Measurements from ENCODE around the gene F13A1.

Gene F13A1

GRCh38 chr6:6248651-6249050, 71.8 kb downstream of the F13A1 start:
- Histone ChIP-seq H3K9me3 (ENCODE audit: control insufficient read depth in 2 of 2, low read length in 2 of 2) (no peaks in the 10 kb centered on the region), H3K4me1 (ENCODE audit: control insufficient read depth in 2 of 2, insufficient read depth in 2 of 2, low read length in 2 of 2) (peaks cover 1 to 8% of the 10 kb centered on the region in 2 donors), H3K27me3 (ENCODE audit: control insufficient read depth in 2 of 2, insufficient read depth in 2 of 2, low read length in 2 of 2) (no peaks in the 10 kb centered on the region), H3K9ac (ENCODE audit: low read depth in 1 of 2, low read length in 2 of 2) (no peak overlapping the region), H3K27ac (ENCODE audit: low read depth in 2 of 2, low read length in 2 of 2) (no peak overlapping the region), H3K36me3 (ENCODE audit: control insufficient read depth in 2 of 2, insufficient read depth in 2 of 2, low read length in 2 of 2) (no peaks in the 10 kb centered on the region), H3K4me3 (ENCODE audit: low read length in 2 of 2) (no peak overlapping the region)

- peaks cover 3 to 12% of the 10 kb centered on the region in 2 donors for H3K4me1 ChIP-seq (ENCODE audit: control insufficient read depth in 2 of 2, insufficient read depth in 2 of 2, low read length in 2 of 2)
- H3K9me3 ChIP-seq (ENCODE audit: control insufficient read depth in 2 of 2, low read length in 2 of 2) = no peaks in the 10 kb centered on the region
- no peaks in the 10 kb centered on the region for H3K36me3 ChIP-seq (ENCODE audit: control insufficient read depth in 2 of 2, insufficient read depth in 2 of 2, low read length in 2 of 2)
- no peak overlapping the region for H3K4me3 ChIP-seq (ENCODE audit: low read length in 2 of 2)
- H3K9ac ChIP-seq (ENCODE audit: low read depth in 1 of 2, low read length in 2 of 2) = no peak overlapping the region
- no peaks in the 10 kb centered on the region for H3K27me3 ChIP-seq (ENCODE audit: control insufficient read depth in 2 of 2, insufficient read depth in 2 of 2, low read length in 2 of 2)
- H3K27ac ChIP-seq (ENCODE audit: low read depth in 2 of 2, low read length in 2 of 2) = no peak overlapping the region
Observed at GRCh38 chr6:6246544-6246943, 73.9 kb downstream of the F13A1 start.

- Histone ChIP-seq H3K36me3 (ENCODE audit: control insufficient read depth in 2 of 2, insufficient read depth in 2 of 2, low read length in 2 of 2) (no peaks in the 10 kb centered on the region), H3K4me1 (ENCODE audit: control insufficient read depth in 2 of 2, insufficient read depth in 2 of 2, low read length in 2 of 2) (peaks cover 3 to 12% of the 10 kb centered on the region in 2 donors), H3K9me3 (ENCODE audit: control insufficient read depth in 2 of 2, low read length in 2 of 2) (no peaks in the 10 kb centered on the region), H3K9ac (ENCODE audit: low read depth in 1 of 2, low read length in 2 of 2) (no peak overlapping the region), H3K27ac (ENCODE audit: low read depth in 2 of 2, low read length in 2 of 2) (no peak overlapping the region), H3K27me3 (ENCODE audit: control insufficient read depth in 2 of 2, insufficient read depth in 2 of 2, low read length in 2 of 2) (no peaks in the 10 kb centered on the region), H3K4me3 (ENCODE audit: low read length in 2 of 2) (no peak overlapping the region)
Observed at GRCh38 chr6:6244624-6245023, 75.8 kb downstream of the F13A1 start.

GRCh38 chr6:6243846-6244245, 76.6 kb downstream of the F13A1 start:
- Histone ChIP-seq H3K4me3 (ENCODE audit: low read length in 2 of 2) (no peak overlapping the region), H3K9me3 (ENCODE audit: control insufficient read depth in 2 of 2, low read length in 2 of 2) (no peaks in the 10 kb centered on the region), H3K9ac (ENCODE audit: low read depth in 1 of 2, low read length in 2 of 2) (no peak overlapping the region), H3K4me1 (ENCODE audit: control insufficient read depth in 2 of 2, insufficient read depth in 2 of 2, low read length in 2 of 2) (peaks cover 3 to 12% of the 10 kb centered on the region in 2 donors), H3K27me3 (ENCODE audit: control insufficient read depth in 2 of 2, insufficient read depth in 2 of 2, low read length in 2 of 2) (no peaks in the 10 kb centered on the region), H3K27ac (ENCODE audit: low read depth in 2 of 2, low read length in 2 of 2) (peak overlapping the region in 1 of 2 donors; percentile 52), H3K36me3 (ENCODE audit: control insufficient read depth in 2 of 2, insufficient read depth in 2 of 2, low read length in 2 of 2) (no peaks in the 10 kb centered on the region)

GRCh38 chr6:6239598-6240581, 80.6 kb downstream of the F13A1 start:
- Histone ChIP-seq H3K4me1 (ENCODE audit: control insufficient read depth in 2 of 2, insufficient read depth in 2 of 2, low read length in 2 of 2) (peaks cover 3 to 20% of the 10 kb centered on the region in 2 donors), H3K9ac (ENCODE audit: low read depth in 1 of 2, low read length in 2 of 2) (no peak overlapping the region), H3K27ac (ENCODE audit: low read depth in 2 of 2, low read length in 2 of 2) (no peak overlapping the region), H3K36me3 (ENCODE audit: control insufficient read depth in 2 of 2, insufficient read depth in 2 of 2, low read length in 2 of 2) (no peaks in the 10 kb centered on the region), H3K9me3 (ENCODE audit: control insufficient read depth in 2 of 2, low read length in 2 of 2) (no peaks in the 10 kb centered on the region), H3K27me3 (ENCODE audit: control insufficient read depth in 2 of 2, insufficient read depth in 2 of 2, low read length in 2 of 2) (no peaks in the 10 kb centered on the region), H3K4me3 (ENCODE audit: low read length in 2 of 2) (no peak overlapping the region)

- Histone ChIP-seq H3K36me3 (ENCODE audit: control insufficient read depth in 2 of 2, insufficient read depth in 2 of 2, low read length in 2 of 2) (no peaks in the 10 kb centered on the region), H3K9ac (ENCODE audit: low read depth in 1 of 2, low read length in 2 of 2) (no peak overlapping the region), H3K27me3 (ENCODE audit: control insufficient read depth in 2 of 2, insufficient read depth in 2 of 2, low read length in 2 of 2) (no peaks in the 10 kb centered on the region), H3K4me3 (ENCODE audit: low read length in 2 of 2) (no peak overlapping the region), H3K9me3 (ENCODE audit: control insufficient read depth in 2 of 2, low read length in 2 of 2) (no peaks in the 10 kb centered on the region), H3K27ac (ENCODE audit: low read depth in 2 of 2, low read length in 2 of 2) (no peak overlapping the region), H3K4me1 (ENCODE audit: control insufficient read depth in 2 of 2, insufficient read depth in 2 of 2, low read length in 2 of 2) (peaks cover 0 to 8% of the 10 kb centered on the region in 2 donors)
Observed at GRCh38 chr6:6236730-6237469, 83.6 kb downstream of the F13A1 start.

- peaks cover 0 to 8% of the 10 kb centered on the region in 2 donors for H3K4me1 ChIP-seq (ENCODE audit: control insufficient read depth in 2 of 2, insufficient read depth in 2 of 2, low read length in 2 of 2)
- no peaks in the 10 kb centered on the region for H3K27me3 ChIP-seq (ENCODE audit: control insufficient read depth in 2 of 2, insufficient read depth in 2 of 2, low read length in 2 of 2)
- no peak overlapping the region for H3K4me3 ChIP-seq (ENCODE audit: low read length in 2 of 2)
- no peaks in the 10 kb centered on the region for H3K36me3 ChIP-seq (ENCODE audit: control insufficient read depth in 2 of 2, insufficient read depth in 2 of 2, low read length in 2 of 2)
- no peak overlapping the region for H3K9ac ChIP-seq (ENCODE audit: low read depth in 1 of 2, low read length in 2 of 2)
- H3K27ac ChIP-seq (ENCODE audit: low read depth in 2 of 2, low read length in 2 of 2) = peak overlapping the region; percentile 2 to 27
- H3K9me3 ChIP-seq (ENCODE audit: control insufficient read depth in 2 of 2, low read length in 2 of 2) = no peaks in the 10 kb centered on the region
Observed at GRCh38 chr6:6235786-6236185, 84.7 kb downstream of the F13A1 start.

- Histone ChIP-seq H3K4me1 (ENCODE audit: control insufficient read depth in 2 of 2, insufficient read depth in 2 of 2, low read length in 2 of 2) (peaks cover 1 to 13% of the 10 kb centered on the region in 2 donors), H3K36me3 (ENCODE audit: control insufficient read depth in 2 of 2, insufficient read depth in 2 of 2, low read length in 2 of 2) (no peaks in the 10 kb centered on the region), H3K9ac (ENCODE audit: low read depth in 1 of 2, low read length in 2 of 2) (no peak overlapping the region), H3K27ac (ENCODE audit: low read depth in 2 of 2, low read length in 2 of 2) (peak overlapping the region in 1 of 2 donors; percentile 27), H3K9me3 (ENCODE audit: control insufficient read depth in 2 of 2, low read length in 2 of 2) (no peaks in the 10 kb centered on the region), H3K27me3 (ENCODE audit: control insufficient read depth in 2 of 2, insufficient read depth in 2 of 2, low read length in 2 of 2) (no peaks in the 10 kb centered on the region), H3K4me3 (ENCODE audit: low read length in 2 of 2) (no peak overlapping the region)
Observed at GRCh38 chr6:6234963-6235362, 85.5 kb downstream of the F13A1 start.

GRCh38 chr6:6230286-6230685, 90.2 kb downstream of the F13A1 start:
- no peaks in the 10 kb centered on the region for H3K9me3 ChIP-seq (ENCODE audit: control insufficient read depth in 2 of 2, low read length in 2 of 2)
- H3K4me3 ChIP-seq (ENCODE audit: low read length in 2 of 2) = no peak overlapping the region
- H3K36me3 ChIP-seq (ENCODE audit: control insufficient read depth in 2 of 2, insufficient read depth in 2 of 2, low read length in 2 of 2) = no peaks in the 10 kb centered on the region
- peak overlapping the region; percentile 48 to 61 for H3K27ac ChIP-seq (ENCODE audit: low read depth in 2 of 2, low read length in 2 of 2)
- no peak overlapping the region for H3K9ac ChIP-seq (ENCODE audit: low read depth in 1 of 2, low read length in 2 of 2)
- no peaks in the 10 kb centered on the region for H3K27me3 ChIP-seq (ENCODE audit: control insufficient read depth in 2 of 2, insufficient read depth in 2 of 2, low read length in 2 of 2)
- H3K4me1 ChIP-seq (ENCODE audit: control insufficient read depth in 2 of 2, insufficient read depth in 2 of 2, low read length in 2 of 2) = peaks cover 8 to 13% of the 10 kb centered on the region in 2 donors

- peaks cover 8 to 15% of the 10 kb centered on the region in 2 donors for H3K4me1 ChIP-seq (ENCODE audit: control insufficient read depth in 2 of 2, insufficient read depth in 2 of 2, low read length in 2 of 2)
Observed at GRCh38 chr6:6227896-6228295, 92.6 kb downstream of the F13A1 start.

More at GRCh38 chr6:6227896-6228295, 92.6 kb downstream of the F13A1 start:
- Histone ChIP-seq H3K9me3 (ENCODE audit: control insufficient read depth in 2 of 2, low read length in 2 of 2) (no peaks in the 10 kb centered on the region), H3K27me3 (ENCODE audit: control insufficient read depth in 2 of 2, insufficient read depth in 2 of 2, low read length in 2 of 2) (no peaks in the 10 kb centered on the region), H3K9ac (ENCODE audit: low read depth in 1 of 2, low read length in 2 of 2) (no peak overlapping the region), H3K4me3 (ENCODE audit: low read length in 2 of 2) (no peak overlapping the region), H3K36me3 (ENCODE audit: control insufficient read depth in 2 of 2, insufficient read depth in 2 of 2, low read length in 2 of 2) (no peaks in the 10 kb centered on the region), H3K27ac (ENCODE audit: low read depth in 2 of 2, low read length in 2 of 2) (no peak overlapping the region)
